C4-2B (cell line): ENCODE measurements around the gene XYLT1.

Experiments used
- ZFX ChIP-seq: fragments of 450-650 bp; IDR thresholded peaks from 2 replicates; pipeline ENCODE4 v1.6.1; 2017
- TF ChIP-seq, protein P1 (sequence below): fragments of 450-650 bp; conservative IDR thresholded peaks from 2 replicates; pipeline ENCODE4 v1.5.1; 2017; ENCODE audit warnings: mild to moderate bottlenecking

DNA sequence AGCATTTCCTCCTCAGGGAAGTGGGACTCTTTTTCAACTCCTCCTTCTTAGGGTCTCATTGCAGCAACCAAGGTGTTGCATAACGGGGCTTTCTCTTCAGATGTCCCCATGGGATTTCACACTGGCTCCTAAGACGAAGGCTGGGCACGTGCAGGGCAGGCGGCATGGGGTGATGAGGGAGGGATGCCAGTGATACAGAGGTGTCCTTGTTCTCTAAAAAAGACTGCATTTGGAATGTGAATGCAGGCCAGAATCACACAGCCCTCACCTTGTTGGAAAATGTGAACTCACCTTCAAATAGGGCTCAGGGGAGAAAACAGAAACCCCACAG lies 105.6 kb downstream of the XYLT1 start:
- TF ChIP-seq, protein P1, sequence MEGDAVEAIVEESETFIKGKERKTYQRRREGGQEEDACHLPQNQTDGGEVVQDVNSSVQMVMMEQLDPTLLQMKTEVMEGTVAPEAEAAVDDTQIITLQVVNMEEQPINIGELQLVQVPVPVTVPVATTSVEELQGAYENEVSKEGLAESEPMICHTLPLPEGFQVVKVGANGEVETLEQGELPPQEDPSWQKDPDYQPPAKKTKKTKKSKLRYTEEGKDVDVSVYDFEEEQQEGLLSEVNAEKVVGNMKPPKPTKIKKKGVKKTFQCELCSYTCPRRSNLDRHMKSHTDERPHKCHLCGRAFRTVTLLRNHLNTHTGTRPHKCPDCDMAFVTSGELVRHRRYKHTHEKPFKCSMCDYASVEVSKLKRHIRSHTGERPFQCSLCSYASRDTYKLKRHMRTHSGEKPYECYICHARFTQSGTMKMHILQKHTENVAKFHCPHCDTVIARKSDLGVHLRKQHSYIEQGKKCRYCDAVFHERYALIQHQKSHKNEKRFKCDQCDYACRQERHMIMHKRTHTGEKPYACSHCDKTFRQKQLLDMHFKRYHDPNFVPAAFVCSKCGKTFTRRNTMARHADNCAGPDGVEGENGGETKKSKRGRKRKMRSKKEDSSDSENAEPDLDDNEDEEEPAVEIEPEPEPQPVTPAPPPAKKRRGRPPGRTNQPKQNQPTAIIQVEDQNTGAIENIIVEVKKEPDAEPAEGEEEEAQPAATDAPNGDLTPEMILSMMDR = no peak
- no peak for TF ChIP-seq ZFX
